HG03060 (cell line): Measurements from ENCODE around the gene PTGIS.
"Not testable (repeated sequence)": the region's sequence is repeated elsewhere in the genome, so short reads cannot be mapped to it uniquely, and the experiment has no call there.

ENCODE experiments used
- ATAC-seq: cut with Tn5 transposase; IDR thresholded peaks from one replicate; pipeline ENCODE4 v1.9.1; 2021; ENCODE audit warnings: low read depth, moderate number of reproducible peaks; ENCODE audit not compliant: unreplicated experiment

PTGIS gene

GRCh38 chr20:49579874-49580812 is 12.2 kb upstream of the PTGIS start:
- no peak for ATAC-seq

- no peak for ATAC-seq
Measured at GRCh38 chr20:49579195-49579594, 11.3 kb upstream of the PTGIS start.

GRCh38 chr20:49578436-49578835 is 10.5 kb upstream of the PTGIS start:
- no peak for ATAC-seq

GRCh38 chr20:49575551-49576060 is 7.7 kb upstream of the PTGIS start:
- no peak for ATAC-seq

GRCh38 chr20:49573900-49574416 is 6.0 kb upstream of the PTGIS start:
- ATAC-seq = no peak

- ATAC-seq = no peak
Measured at GRCh38 chr20:49572857-49573256, 4.9 kb upstream of the PTGIS start.

GRCh38 chr20:49571553-49571835 is 3.6 kb upstream of the PTGIS start:
- ATAC-seq = no peak

GRCh38 chr20:49570828-49571552 is 3.1 kb upstream of the PTGIS start:
- no peak for ATAC-seq

- ATAC-seq = no peak
Measured at GRCh38 chr20:49570161-49570827, 2.4 kb upstream of the PTGIS start.

- no peak for ATAC-seq
Measured at GRCh38 chr20:49569411-49570115, 1.6 kb upstream of the PTGIS start.

- no peak for ATAC-seq
Measured at GRCh38 chr20:49568278-49569151, 578 bp upstream of the PTGIS start.

- ATAC-seq = no peak
Measured at GRCh38 chr20:49566401-49567364, 1.3 kb downstream of the PTGIS start.

GRCh38 chr20:49564991-49565390 is 2.9 kb downstream of the PTGIS start:
- ATAC-seq = not testable (repeated sequence)

- ATAC-seq = no peak
Measured at GRCh38 chr20:49563015-49563980, 4.6 kb downstream of the PTGIS start.

GRCh38 chr20:49562311-49563014 is 5.5 kb downstream of the PTGIS start:
- no peak for ATAC-seq

GRCh38 chr20:49561806-49562205 is 6.1 kb downstream of the PTGIS start:
- ATAC-seq = no peak
